ENCODE results near the gene CDIPT. TPM values are rescaled to one million over a fixed set of nuclear protein-coding genes. Genes with fewer than 3 reads are reported as not detected.
"Not testable (repeated sequence)": the region's sequence is repeated elsewhere in the genome, so short reads cannot be mapped to it uniquely, and the experiment has no call there.

CDIPT gene
- polyA plus RNA-seq, 1 donor from 2014 or later, result 73.8 TPM

DNA sequence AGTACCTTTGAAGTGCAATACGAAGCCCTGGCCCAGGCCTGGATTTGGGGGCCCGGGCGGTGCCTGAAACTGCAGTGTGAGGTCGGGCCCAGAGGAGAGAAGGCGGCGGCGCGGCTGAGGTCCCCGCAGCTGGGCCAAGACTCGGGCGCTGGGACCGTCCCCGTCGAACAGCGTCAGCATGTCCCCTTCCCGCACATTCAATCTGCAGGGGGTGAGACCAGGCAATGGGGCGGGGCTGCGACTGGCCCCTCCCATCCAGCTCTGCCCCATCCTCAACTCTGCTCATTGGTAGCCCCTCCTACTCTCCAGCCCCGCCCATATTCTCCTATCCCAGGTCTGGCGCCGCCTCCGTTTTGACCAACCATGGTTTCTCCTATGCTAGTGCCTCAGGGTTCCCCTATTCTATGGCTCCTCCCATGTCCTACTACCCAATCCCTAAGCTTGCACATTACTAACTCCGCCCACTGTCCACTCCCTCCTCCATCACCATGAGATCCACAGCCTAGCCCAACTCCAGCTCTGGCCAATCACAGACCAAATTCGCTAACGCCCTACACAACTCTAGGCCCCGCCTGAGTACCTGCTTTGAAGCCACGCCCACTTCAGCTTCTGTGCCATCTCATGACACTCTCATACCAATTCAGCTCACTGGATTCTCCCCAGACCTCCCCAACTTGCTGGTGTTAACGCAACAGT is 14.4 kb upstream of the CDIPT start:
- Mint-ChIP-seq H3K27ac (no peak overlapping the region), H3K36me3 (no peaks in the 10 kb centered on the region), H3K4me3 (peak overlapping the region in 3 of 4 donors; percentile 44 to 95 (median 83)), H3K4me1 (peaks cover 0 to 14% (median 8%) of the 10 kb centered on the region in 3 donors), H3K9me3 (no peaks in the 10 kb centered on the region), H3K27me3 (peaks cover 31% of the 10 kb centered on the region)

DNA sequence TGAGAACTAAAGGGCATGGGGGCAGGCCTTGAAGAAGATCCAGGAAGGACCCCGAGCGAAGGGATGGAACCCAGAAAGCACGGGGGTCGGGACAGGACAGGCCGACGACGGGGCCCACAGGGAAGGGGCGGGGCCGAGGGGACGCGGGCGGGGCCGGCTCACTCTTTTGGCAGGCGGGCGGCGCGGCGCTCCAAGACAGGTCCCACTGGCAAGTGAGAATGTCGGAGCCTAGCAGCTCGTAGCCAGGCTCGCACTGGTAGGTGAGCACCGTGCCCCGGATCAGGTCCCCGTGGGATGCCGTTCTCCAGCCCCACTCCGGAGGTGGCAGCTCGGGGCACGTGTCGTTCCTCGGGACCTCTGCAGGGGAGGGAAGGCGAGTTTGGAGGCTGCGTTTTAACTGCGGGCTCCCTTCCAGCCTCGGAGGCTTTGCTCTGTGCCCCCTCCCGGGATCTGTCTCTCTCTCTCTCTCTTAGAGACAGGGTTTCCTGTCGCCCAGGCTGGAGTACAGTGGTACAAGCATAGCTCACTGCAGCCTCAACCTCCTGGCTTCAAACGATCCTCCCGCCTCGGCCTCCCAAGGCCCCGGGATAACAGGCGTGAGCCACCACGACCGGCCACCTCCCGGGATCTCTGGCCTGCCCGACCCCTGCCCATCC is 13.7 kb upstream of the CDIPT start:
- Mint-ChIP-seq H3K27me3 (peaks cover 31% of the 10 kb centered on the region), H3K4me1 (peaks cover 0 to 14% (median 8%) of the 10 kb centered on the region in 3 donors), H3K4me3 (peak overlapping the region in 3 of 4 donors; percentile 41 to 95 (median 63)), H3K9me3 (no peaks in the 10 kb centered on the region), H3K36me3 (no peaks in the 10 kb centered on the region), H3K27ac (no peak overlapping the region)

DNA sequence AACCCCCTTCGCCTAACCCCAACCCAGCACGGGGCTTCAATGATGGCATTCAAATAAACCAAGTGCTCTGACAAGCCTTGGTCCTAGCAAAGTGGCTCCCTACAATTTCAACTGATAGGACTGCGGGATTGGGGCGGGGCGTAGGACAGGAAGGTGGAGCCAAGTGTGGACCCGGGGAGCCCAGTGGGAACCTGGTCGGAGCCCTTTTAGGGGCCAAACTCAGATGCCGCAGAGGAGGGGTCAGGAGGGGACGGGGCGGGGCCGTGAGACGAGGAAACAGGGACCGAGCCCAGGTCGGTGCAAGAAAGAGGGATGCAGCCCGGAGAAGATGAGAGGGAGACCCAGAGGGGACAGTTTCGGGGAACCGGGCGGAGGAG is 13.2 kb upstream of the CDIPT start:
- no peaks in the 10 kb centered on the region for H3K36me3 Mint-ChIP-seq
- peak overlapping the region in 1 of 3 donors; percentile 46 for H3K27ac Mint-ChIP-seq

DNA sequence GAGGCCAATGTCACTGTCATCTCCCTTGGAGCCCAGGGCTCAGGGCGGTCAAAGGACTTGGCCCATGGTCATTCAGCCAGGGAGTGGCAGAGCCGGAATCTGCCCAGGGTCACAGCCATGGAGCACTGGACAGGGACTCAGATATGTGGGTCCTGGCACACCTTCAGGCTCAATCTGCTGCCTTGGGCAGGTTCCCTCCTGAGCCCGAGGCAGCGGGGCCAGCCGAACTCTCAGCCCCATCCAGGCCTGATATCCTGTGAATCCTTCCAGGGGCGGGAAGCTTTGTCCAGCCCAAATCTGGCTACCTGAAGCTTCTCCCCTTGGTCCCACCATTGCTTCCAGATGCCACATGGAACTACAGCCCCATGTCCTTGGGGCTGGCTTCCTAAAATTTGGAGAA is 12.2 kb upstream of the CDIPT start:
- H3K27ac Mint-ChIP-seq, result no peak overlapping the region
- no peaks in the 10 kb centered on the region for H3K36me3 Mint-ChIP-seq
- H3K9me3 Mint-ChIP-seq, result peaks cover 0 to 1% (median 0%) of the 10 kb centered on the region in 3 donors
- peaks cover 31% of the 10 kb centered on the region for H3K27me3 Mint-ChIP-seq
- no peak overlapping the region for H3K4me3 Mint-ChIP-seq
- H3K4me1 Mint-ChIP-seq, result peaks cover 0 to 14% (median 9%) of the 10 kb centered on the region in 3 donors

More for the DNA sequence above, 13.2 kb upstream of the CDIPT start:
- peak overlapping the region in 3 of 4 donors; percentile 41 to 84 (median 63) for H3K4me3 Mint-ChIP-seq
- peaks cover 0 to 14% (median 9%) of the 10 kb centered on the region in 3 donors for H3K4me1 Mint-ChIP-seq
- peaks cover 0 to 1% (median 0%) of the 10 kb centered on the region in 3 donors for H3K9me3 Mint-ChIP-seq
- peaks cover 31% of the 10 kb centered on the region for H3K27me3 Mint-ChIP-seq

DNA sequence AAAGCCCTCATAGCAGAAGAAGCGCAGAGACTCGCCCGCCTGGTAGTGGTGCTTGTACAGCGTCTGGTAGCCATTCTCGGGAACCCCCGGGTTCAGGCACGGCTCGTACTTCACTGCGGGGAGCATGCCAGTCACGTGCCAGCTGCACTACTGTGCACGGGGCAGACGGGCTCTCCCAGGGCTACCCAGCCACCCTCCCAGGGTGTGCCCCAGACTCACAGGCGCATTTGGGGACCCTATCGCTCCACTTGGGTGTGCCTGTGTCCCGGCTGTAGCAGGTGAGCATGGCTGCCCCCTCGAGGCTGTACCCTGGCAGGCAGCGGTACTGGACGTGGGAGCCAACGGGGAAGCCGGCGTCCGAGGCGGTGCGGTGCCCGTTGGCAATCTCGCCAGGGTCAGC is 10.3 kb upstream of the CDIPT start:
- H3K27ac Mint-ChIP-seq, result no peak overlapping the region
- H3K36me3 Mint-ChIP-seq, result no peaks in the 10 kb centered on the region
- H3K4me1 Mint-ChIP-seq, result peaks cover 0 to 14% (median 9%) of the 10 kb centered on the region in 3 donors
- no peak overlapping the region for H3K4me3 Mint-ChIP-seq
- H3K9me3 Mint-ChIP-seq, result peaks cover 0 to 1% (median 0%) of the 10 kb centered on the region in 3 donors
- H3K27me3 Mint-ChIP-seq, result peaks cover 23% of the 10 kb centered on the region

DNA sequence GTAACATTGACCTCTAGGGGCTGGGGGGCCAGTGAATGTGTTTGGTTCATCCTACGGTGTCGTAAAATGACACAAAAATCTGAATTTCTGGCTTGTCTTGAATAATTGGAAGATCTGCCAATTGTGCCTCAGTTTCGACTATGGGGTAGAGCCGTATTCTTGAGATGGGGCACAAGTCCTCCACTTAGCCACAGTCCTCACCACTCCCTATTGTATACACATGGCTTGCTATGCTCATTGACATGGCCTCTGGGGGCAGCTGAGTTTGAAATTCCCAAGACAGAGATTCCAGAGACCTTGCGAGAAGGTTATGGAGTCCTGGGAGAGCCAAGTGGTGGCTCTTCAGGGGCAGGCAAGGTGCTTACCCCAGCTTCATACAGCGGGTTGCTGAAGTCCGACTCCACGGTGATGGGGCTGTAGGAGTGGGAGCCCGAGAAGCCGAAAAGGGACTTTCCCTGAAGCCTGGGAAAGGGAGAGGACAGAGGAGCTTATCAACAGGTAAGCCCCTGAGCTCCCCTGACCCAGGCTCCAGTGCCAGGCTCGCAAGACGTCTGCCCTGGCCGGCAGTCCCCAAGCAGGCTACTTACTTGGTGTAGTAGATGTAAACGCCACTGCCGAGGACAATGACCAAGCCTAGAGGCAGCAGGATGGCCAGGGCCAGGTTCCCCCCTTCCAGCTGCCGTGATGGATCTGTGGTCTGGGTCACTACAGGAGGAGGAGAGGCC is 9.0 kb upstream of the CDIPT start:
- Mint-ChIP-seq H3K27ac (no peak overlapping the region), H3K4me1 (peaks cover 0 to 8% (median 4%) of the 10 kb centered on the region in 3 donors), H3K9me3 (peaks cover 0 to 1% (median 0%) of the 10 kb centered on the region in 3 donors), H3K27me3 (peaks cover 12% of the 10 kb centered on the region), H3K4me3 (no peak overlapping the region), H3K36me3 (no peaks in the 10 kb centered on the region)

DNA sequence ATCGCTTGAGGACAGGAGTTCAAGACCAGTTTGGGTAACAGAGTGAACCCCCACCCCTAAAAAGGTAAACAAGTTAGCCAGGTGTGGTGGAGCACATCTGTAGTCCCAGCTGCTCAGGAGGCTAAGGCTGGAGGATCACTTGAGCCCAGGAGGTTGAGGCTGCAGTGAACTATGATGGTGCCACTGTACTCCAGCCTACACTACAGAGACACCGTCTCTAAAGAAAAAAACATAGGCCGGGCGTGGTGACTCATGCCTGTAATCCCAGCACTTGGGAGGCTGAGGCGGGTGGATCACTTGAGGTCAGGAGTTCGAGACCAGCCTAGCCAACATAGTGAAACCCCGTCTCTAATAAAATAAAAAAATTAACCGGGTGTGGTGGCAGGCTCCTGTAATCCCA is 6.0 kb upstream of the CDIPT start:
- not testable (repeated sequence) for H3K27me3 Mint-ChIP-seq, H3K9me3 Mint-ChIP-seq, H3K4me3 Mint-ChIP-seq, H3K36me3 Mint-ChIP-seq, H3K4me1 Mint-ChIP-seq
- peak overlapping the region in 1 of 3 donors; percentile 10 for H3K27ac Mint-ChIP-seq

DNA sequence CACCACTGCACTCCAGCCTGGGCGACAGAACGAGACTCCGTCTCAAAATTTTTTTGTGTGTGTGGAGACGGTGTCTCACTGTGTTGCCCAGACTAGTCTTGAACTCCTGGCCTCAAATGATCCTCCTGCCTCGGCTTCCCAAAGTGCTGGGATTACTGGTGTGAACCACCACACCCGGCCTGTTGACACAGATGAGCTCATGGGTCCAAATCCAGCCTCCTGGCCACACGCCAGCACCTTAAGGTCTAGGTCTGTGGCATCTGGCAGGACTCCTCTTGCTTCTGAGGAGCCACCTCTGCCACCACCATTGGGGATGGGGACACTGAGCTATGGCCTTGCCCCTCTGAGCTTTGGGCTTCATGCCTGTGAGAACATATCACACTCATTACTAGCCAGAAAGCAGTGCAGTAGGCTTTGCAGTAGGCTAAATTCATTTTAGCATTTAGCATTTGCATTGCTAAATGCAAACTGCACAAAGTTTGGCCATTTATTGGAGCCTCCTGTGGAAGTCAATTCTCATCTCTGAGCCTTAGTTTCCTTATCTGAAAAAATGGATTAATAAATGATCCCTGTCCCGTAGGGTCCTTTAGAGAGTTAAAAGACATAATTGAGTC is 5.5 kb upstream of the CDIPT start:
- H3K27me3 Mint-ChIP-seq, result peaks cover 4% of the 10 kb centered on the region
- no peak overlapping the region for H3K4me3 Mint-ChIP-seq
- no peaks in the 10 kb centered on the region for H3K36me3 Mint-ChIP-seq
- H3K9me3 Mint-ChIP-seq, result peaks cover 0 to 1% (median 0%) of the 10 kb centered on the region in 3 donors
- H3K4me1 Mint-ChIP-seq, result peaks cover under 1 to 2% (median under 1%) of the 10 kb centered on the region in 3 donors
- peak overlapping the region in 1 of 3 donors; percentile 10 for H3K27ac Mint-ChIP-seq

DNA sequence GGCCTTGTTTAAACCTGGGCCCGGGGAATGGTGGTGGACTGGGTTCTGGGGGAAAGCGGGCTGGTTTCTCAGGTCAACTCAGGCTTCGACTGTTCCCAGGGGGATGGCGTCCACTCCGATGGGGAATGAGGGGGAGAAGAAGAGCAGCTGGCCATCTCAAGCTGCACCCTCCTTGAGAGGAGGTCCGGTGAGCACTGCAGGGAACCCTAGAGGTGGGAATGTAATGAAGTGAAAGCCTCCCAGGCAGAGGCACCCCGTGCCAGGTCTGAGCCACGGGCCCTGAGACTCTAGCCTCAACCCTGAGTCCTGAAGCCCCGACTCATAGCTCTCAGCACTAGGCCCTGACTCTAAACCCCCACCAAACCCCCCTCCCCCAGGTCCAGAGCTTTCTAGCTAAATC is 1.2 kb upstream of the CDIPT start:
- H3K27me3 Mint-ChIP-seq, result peaks cover 4% of the 10 kb centered on the region
- peaks cover 6 to 13% (median 12%) of the 10 kb centered on the region in 3 donors for H3K4me1 Mint-ChIP-seq
- H3K27ac Mint-ChIP-seq, result no peak overlapping the region
- no peaks in the 10 kb centered on the region for H3K36me3 Mint-ChIP-seq
- H3K4me3 Mint-ChIP-seq, result no peak overlapping the region
- no peaks in the 10 kb centered on the region for H3K9me3 Mint-ChIP-seq

DNA sequence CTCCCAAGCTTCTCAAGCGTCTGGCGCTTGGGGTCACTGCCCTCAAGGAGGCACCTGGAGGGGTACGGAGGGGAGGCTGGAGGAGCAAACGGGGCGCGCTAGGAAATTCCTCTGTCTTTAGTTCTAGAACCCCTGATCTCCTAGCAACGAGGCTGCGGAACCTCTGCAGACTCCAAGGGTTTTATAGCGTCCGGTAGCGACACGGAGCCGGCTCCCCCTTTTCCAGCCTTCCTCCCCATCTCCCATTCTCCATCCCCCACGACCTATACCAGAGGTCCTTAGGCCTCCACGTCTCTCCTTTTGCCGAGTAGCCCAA is 601 bp upstream of the CDIPT start:
- Mint-ChIP-seq H3K9me3 (no peaks in the 10 kb centered on the region), H3K27ac (peak overlapping the region; percentile 85 to 100 (median 98)), H3K27me3 (peaks cover 3% of the 10 kb centered on the region), H3K36me3 (no peaks in the 10 kb centered on the region), H3K4me1 (peaks cover 6 to 13% (median 12%) of the 10 kb centered on the region in 3 donors), H3K4me3 (peak overlapping the region in 3 of 4 donors; percentile 84 to 98 (median 97))

DNA sequence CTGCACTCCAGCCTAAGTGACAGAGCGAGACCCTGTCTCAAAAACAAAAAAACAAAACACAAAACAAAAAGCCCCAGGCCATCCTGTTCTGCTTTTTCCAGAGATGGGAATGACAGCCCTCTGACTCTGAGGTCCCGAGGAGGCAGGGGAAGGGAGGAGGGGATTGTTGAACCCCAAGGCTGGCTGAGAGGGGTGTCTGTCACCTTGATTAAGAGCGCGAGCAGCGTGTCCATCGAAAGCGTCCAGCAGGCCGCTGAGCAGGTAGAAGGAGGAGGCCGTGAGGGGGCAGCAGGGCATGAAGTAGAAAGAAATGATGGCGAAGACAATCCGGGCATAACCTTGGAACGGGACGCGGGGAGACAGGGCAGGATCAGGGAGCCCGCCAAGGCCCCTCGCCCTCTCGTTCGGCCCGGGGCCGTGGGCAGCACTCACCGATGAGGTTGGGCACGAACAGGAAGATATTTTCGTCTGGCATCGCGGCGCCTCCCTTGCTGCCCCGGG is 593 bp downstream of the CDIPT start:
- Mint-ChIP-seq H3K9me3 (no peaks in the 10 kb centered on the region), H3K27ac (peak overlapping the region in 2 of 3 donors; percentile 23 to 100), H3K4me1 (peaks cover 9 to 13% (median 12%) of the 10 kb centered on the region in 3 donors), H3K36me3 (peaks cover 3% of the 10 kb centered on the region), H3K27me3 (peaks cover 3% of the 10 kb centered on the region), H3K4me3 (peak overlapping the region; percentile 84 to 98 (median 96))

DNA sequence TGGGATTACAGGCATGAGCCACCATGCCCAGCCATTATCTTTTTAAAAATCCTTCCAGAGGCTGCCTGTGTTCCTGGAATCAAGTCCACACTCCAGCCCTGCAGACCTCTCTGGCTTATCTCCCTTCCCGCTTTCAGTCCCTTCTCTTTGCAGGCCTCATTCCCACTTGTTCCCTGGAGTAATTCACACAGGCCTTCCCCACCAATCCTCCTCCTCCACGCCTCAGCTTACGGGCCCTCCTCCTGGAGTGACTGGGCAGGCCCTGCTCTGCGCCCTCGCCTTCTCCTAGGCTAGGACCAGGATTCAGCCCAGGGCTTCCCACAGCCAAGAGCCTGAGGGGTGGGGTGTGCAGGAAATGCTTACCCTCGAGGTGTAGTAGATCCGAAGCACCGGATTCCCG is 2.8 kb downstream of the CDIPT start:
- Mint-ChIP-seq H3K4me3 (peak overlapping the region in 1 of 4 donors; percentile 84), H3K27ac (no peak overlapping the region), H3K27me3 (peaks cover under 1% of the 10 kb centered on the region), H3K36me3 (peaks cover 7% of the 10 kb centered on the region), H3K9me3 (no peaks in the 10 kb centered on the region), H3K4me1 (peaks cover 9 to 13% (median 12%) of the 10 kb centered on the region in 3 donors)

DNA sequence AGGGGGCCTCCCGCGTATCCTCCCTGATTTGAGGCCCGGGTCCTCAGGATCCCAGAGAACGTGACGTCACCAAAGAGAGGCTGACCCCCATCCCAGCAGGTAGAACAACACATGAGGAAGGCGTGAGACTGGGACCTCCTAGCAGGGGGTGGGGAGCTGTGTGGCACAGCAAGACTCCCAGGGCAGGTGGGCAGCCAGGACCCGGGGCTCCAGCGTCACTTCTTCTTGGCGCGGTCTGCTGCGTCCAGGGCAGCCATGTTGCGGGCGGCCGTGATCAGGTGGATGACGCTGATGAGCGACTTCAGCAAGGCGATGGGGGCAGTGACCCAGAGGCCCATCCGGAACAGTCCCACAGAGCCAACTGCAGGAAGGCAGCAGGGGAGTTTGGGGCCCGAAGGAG is 4.1 kb downstream of the CDIPT start:
- Mint-ChIP-seq H3K4me1 (peaks cover 9 to 13% (median 12%) of the 10 kb centered on the region in 3 donors), H3K36me3 (peaks cover 7% of the 10 kb centered on the region), H3K27me3 (no peaks in the 10 kb centered on the region), H3K4me3 (peak overlapping the region in 2 of 4 donors; percentile 10 to 43), H3K9me3 (no peaks in the 10 kb centered on the region), H3K27ac (no peak overlapping the region)

DNA sequence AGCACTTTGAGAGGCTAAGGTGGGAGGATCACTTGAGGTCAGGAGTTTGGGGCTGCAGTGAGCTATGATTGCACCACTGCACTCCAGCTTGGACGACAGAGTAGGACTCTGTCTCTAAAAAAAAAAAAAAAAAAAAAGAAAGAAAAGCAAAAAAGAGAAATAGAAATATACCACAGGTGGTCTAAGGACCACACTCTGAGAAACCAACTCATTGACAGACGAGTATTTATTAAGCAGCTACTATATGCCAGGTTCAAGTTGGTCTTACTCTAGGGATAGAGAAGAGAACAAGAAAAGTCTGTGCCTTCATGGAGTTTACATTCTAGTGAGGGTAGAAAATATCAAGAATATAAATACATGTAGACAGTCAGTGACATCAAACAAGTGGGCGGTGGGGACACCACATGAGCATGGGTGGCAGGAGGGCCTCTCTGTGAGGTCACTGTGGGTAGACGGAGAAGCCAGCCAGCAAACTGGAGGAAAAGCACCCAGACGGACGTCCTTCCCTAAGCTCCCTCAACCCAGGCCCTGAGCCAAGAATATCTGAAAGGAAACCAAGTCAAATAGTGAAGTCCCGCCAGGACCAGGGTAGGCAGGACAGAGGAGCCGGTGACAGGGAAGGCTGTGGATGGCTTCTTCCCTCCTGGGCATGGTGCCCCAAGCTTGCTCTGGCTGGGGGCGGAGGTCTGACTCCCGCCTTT is 4.7 kb downstream of the CDIPT start:
- no peak overlapping the region for H3K27ac Mint-ChIP-seq

More for the DNA sequence above, 4.7 kb downstream of the CDIPT start:
- Mint-ChIP-seq H3K9me3 (no peaks in the 10 kb centered on the region), H3K4me1 (peaks cover 7 to 11% (median 10%) of the 10 kb centered on the region in 3 donors), H3K36me3 (peaks cover 7% of the 10 kb centered on the region), H3K27me3 (no peaks in the 10 kb centered on the region), H3K4me3 (peak overlapping the region in 1 of 4 donors; percentile 56)
